ENCODE data around the gene DISP2.

Gene DISP2

DNA sequence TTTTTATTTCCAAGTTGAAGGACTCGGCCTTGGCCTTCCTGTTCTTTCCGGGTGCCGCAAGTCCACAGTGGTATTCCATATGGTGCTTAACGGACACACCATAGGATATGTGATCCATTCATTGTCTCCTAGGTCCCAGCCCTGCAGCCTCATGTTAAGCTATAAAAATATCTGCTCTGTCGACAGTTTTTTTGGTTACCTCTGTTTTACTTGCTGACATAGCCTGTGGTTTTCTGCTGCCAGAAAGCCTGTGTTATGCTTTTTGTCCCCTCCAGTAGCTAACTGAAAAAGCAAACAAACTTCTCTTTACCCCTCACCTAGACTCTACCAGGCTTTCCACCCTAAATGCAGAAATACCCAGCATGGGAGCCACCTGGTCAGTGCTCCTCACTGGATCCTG, 29.3 kb upstream of the DISP2 start:
- no peak for DNase-seq (ENCODE audit: low read depth in 2 of 2)

GRCh38 chr15:40329804-40330203, 28.2 kb upstream of the DISP2 start:
- no peak for DNase-seq (ENCODE audit: low read depth in 2 of 2)

- DNase-seq (ENCODE audit: low read depth in 2 of 2): no peak
Measured at GRCh38 chr15:40330368-40330836, 27.6 kb upstream of the DISP2 start.

- DNase-seq (ENCODE audit: low read depth in 2 of 2): no peak
Measured at GRCh38 chr15:40331026-40331425, 27.0 kb upstream of the DISP2 start.

DNA sequence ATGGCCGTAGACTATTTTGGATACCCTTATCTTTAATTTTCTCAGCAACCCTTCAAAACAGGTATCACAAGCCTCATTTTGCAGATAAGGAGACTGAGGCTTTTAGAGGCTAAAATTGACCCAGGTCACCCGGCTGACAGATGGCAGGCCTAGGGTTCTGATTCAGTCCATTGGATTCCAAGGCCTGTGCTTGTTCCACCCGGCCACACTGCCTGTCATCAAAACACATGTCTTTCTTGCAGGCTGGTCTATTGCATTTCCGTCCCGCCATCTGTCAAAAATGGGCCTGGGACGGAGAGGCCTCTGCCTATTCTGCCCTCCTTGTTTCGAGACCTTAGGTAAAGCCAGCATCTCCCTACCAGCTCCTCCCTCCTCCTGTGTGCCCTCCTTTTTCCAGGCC, 26.4 kb upstream of the DISP2 start:
- no peak for DNase-seq (ENCODE audit: low read depth in 2 of 2)

DNA sequence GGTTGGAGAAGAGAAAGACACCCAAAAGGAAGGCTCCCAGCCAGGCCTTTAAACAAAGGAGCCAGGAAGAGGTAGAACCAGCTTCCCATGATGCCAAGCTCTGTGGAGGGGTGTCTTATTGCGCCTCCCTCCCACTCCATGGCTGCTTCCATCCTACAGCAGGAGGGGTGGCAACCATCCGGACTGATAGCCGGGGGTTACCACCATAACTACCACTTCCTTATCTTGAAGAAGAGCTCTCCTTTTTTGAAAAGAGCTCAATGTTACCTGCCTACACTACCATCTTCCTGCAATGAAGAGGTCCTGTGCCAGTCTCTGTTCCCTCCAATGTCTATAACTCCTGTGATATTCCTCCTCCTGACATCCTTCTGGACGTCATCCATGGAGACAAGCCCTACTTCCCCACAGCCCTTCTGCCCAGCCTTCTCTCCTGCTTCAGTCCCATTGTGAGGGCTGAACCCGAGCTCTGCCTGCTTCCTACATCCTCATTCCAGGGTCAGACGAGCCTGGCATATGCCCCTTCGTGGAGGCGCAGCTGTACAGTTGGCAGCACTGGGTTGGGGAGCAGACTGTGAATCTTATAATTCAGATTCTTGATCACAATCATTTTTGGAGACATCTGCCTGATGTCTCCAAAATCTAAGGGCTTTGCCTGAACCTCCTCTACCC, 25.8 kb upstream of the DISP2 start:
- DNase-seq (ENCODE audit: low read depth in 2 of 2): no peak

GRCh38 chr15:40333922-40334492, 24.0 kb upstream of the DISP2 start:
- no peak for DNase-seq (ENCODE audit: low read depth in 2 of 2)

- no peak for DNase-seq (ENCODE audit: low read depth in 2 of 2)
Measured at GRCh38 chr15:40334541-40334940, 23.5 kb upstream of the DISP2 start.

GRCh38 chr15:40334941-40335795, 22.9 kb upstream of the DISP2 start:
- no peak for DNase-seq (ENCODE audit: low read depth in 2 of 2)

- no peak for DNase-seq (ENCODE audit: low read depth in 2 of 2)
Measured at GRCh38 chr15:40335938-40336743, 21.9 kb upstream of the DISP2 start.

GRCh38 chr15:40336744-40337122, 21.3 kb upstream of the DISP2 start:
- DNase-seq (ENCODE audit: low read depth in 2 of 2): no peak

DNA sequence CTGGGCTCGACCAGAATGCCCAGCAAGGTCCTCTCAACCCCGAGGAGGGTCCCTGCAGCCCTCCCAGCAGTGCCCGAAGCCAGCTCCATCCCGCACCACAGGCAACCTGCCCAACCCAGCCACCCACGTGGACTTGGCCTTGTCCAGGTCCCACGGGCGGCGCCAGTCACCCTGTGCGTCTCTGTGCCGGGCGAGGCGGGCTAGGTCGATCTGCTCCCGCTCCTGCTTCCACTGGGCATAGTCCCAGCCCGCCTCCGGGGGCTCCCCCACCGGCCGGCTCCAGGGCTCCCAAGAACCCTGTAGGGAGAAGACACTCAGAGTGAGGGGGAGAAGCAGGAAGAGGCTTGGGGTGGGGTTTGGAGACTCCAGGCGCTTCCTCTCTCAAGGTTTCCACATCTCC, 20.4 kb upstream of the DISP2 start:
- DNase-seq (ENCODE audit: low read depth in 2 of 2): no peak

- DNase-seq (ENCODE audit: low read depth in 2 of 2): peak; percentile 64 to 65
Measured at GRCh38 chr15:40338041-40338657, 19.9 kb upstream of the DISP2 start.

GRCh38 chr15:40338921-40339620, 18.9 kb upstream of the DISP2 start:
- DNase-seq (ENCODE audit: low read depth in 2 of 2): no peak

DNA sequence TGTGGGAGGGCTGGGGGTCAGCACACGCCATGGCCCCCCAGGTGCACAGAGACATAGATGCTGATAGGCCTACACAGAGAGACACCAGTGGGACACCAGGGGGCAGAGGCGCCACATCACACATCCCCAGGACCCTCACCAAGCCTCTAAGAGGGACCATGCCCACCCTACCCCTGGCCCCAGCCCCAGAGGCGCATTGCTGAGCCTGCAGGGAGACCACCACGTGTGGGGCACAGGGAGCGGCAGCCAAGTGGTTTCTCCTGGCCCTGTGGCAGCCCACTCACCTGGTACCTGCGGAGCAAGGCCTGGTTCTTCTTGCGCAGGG, 18.4 kb upstream of the DISP2 start:
- no peak for DNase-seq (ENCODE audit: low read depth in 2 of 2)

DNA sequence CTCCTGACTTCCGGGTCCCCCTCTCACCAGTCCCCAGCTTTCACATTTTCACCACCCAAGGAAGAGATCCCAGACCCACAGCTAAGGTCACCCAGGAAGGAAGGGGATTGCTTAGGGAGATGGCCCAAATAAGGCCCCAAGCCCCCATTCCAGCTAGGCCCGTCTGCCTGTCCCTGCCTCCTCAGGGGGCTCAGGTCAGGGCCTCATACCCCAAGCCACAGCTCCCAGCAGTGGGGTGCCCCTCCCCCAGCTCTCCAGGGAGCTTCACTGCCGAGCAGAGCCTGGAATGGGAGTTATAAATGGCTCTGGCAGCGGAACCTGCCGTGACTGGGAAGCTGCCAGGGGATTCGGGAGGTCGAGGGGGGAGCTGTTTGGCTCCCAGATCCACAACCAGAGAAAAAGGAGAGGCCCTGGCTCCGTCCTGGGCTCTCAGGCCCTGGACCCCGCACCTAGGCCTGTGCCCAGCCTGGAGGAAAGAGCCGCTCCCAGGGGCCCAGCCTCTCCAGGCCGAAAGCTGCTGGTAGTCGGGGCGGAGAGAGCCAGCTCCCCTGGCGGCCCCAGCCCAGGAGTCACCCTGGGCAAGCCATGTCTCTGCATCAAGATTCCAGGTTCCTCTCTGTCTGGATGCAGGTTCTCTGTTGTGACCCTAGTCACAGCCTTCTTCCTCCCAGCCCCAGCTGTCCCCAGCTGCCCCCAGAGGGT, 17.8 kb upstream of the DISP2 start:
- DNase-seq (ENCODE audit: low read depth in 2 of 2): no peak

DNA sequence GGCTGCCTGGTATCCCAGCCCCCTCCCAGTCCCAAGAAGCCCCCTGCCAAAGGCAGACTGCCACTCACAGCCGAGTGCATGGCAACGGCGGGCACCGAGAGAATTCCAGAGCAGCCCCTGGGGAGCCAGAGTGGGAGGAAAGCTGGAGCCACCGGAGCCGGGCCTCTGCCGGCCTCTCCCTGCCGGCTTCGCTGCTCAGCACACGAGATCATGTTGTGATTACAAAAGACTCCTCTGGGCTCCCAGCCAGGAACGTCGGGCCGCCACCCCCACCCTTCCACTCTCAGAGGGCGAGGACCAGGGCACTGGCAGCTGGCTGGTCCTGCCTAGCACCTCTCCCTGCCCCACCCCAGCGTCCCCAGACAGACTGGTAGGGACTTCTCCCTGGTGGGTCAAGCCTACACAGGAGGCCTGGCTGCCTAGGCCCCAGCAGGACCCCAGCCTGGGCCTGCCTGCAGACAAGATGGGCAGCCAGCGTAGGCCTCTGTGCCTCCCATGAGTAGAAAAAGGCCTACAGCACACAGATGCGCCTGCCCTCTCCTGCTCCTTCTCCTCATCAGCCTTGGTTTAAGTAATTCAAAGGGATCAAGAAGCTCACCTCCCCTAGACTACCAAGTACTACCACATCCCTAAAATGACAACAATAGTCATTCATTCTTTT, 17.1 kb upstream of the DISP2 start, which contains the start of gene CCDC9B:
Gene CCDC9B, minus strand, starts transcription at position 200 of the 661 bp plus-strand sequence. Its CDS starts 120 bp downstream, at position 80.
- no peak for DNase-seq (ENCODE audit: low read depth in 2 of 2)

DNA sequence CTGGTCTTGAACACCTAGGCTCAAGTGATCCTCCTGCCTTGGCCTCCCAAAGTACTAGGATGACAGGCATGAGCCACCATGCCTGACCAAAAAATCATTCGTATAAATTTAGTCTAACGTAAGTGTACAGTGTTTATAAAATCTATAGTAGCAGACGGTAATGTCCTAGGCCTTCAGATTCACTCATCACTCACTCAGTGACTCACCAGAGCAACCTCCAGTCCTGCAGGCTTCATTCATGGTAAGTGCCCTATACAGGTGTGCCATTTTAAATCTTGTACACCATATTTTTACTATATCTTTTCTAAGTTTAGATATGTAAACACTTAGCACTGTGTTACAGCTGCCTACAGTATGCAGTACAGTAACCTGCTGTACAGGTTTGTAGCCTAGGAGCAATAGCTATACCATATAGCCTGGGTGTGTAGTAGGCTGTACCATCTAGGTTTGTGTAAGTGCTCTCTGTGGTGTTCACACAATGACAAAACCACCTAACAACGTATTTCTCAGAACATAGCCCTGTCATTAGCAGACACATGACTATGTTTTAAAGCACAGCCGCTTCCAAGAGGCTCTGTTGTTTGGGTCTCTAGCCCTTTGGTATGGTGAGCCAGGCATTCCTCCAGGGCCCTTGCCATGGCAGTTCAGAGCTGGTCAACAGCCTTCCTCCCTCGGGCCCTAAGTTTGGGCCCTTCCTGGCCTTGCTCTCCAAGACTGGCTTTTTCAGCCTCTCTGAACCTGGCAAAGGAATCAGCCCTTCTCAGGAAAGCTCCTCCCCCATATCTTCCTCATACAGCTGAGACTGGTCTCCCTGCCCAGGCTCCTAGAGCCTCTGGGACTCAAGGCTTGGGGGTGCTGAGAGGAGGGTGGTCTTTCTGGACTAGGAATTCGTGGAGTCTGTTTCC, 15.4 kb upstream of the DISP2 start:
- DNase-seq (ENCODE audit: low read depth in 2 of 2): no peak

- DNase-seq (ENCODE audit: low read depth in 2 of 2): no peak
Measured at GRCh38 chr15:40343512-40343911, 14.5 kb upstream of the DISP2 start.

All from stimulated activated CD8-positive, alpha-beta memory T cell treated with anti-CD3 and anti-CD28 coated beads, Interleukin-15, amount 100 ng/mL, for 48 hours (primary cell).